ENCODE data around the gene TYMS.

DNA sequence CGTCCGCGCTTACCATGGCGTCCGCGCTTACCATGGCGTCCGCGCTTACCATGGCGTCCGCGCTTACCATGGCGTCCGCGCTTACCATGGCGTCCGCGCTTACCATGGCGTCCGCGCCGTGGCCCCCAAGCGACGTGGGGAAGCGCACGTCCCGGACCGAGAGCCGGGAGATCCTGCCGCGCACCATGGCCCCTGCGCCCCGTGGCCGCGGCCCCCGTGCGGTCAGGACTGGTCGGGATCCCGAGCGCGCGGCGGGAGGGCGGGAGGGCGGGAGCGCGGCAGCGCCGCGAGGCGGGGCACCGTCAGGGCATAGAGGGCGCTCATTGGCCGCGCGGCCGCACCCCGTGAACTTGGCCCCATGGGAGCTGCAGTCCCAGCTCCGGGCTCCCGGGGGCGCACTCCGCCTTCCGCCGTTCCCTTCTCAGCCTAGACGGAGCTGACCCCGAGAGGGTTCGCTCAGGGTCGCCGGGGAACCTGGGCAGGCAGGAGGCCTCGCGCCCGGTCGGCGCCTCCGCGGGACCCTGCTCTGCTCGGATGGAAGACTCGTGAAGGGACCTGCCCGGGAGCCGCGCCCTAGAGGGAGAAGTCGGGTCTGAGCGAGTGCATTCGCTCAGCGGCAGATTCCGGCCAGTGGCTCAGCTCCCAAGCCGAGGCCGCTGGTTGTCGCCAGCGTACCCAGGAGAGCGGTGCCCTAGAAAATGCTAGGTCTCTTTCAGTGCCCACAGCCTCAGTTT lies 55.1 kb downstream of the TYMS start, which contains the start of gene ENOSF1:
- peak; percentile 53 to 77 (median 66) for TF ChIP-seq CTCF (IDR thresholded peaks at IDR 0.05)
- TF ChIP-seq POLR2A (IDR thresholded peaks at IDR 0.05): peak in 1 of 2 donors; percentile 57

Measured in uterus (tissue), 2 donors.